Ishikawa (cell line): ENCODE measurements around the gene CIDEC.

ENCODE experiments used
- CEBPB ChIP-seq: IDR thresholded peaks from 2 replicates; pipeline ENCODE4 v1.6.1; 2012
- CREB1 ChIP-seq: IDR thresholded peaks from 2 replicates; pipeline ENCODE4 v1.6.1; 2012; ENCODE audit warnings: low read depth
- EGR1 ChIP-seq: IDR thresholded peaks from 2 replicates; pipeline ENCODE4 v1.6.1; 2012
- EP300 ChIP-seq: IDR thresholded peaks from 2 replicates; pipeline ENCODE4 v1.6.1; 2012; ENCODE audit warnings: borderline replicate concordance
- FOXM1 ChIP-seq: IDR thresholded peaks from 2 replicates; pipeline ENCODE4 v1.6.1; 2012; ENCODE audit warnings: low read depth, borderline replicate concordance
- NFIC ChIP-seq: IDR thresholded peaks from 2 replicates; pipeline ENCODE4 v1.6.1; 2012
- RAD21 ChIP-seq: IDR thresholded peaks from 2 replicates; pipeline ENCODE4 v1.6.1; 2012; ENCODE audit warnings: low read depth
- TAF1 ChIP-seq: IDR thresholded peaks from 2 replicates; pipeline ENCODE4 v1.6.1; 2012; ENCODE audit warnings: low read depth, mild to moderate bottlenecking
- TCF12 ChIP-seq: IDR thresholded peaks from 2 replicates; pipeline ENCODE4 v1.6.1; 2012; ENCODE audit warnings: low read depth
- TEAD4 ChIP-seq: IDR thresholded peaks from 2 replicates; pipeline ENCODE4 v1.6.1; 2012
- YY1 ChIP-seq: IDR thresholded peaks from 2 replicates; pipeline ENCODE4 v1.6.1; 2012; ENCODE audit warnings: low read depth
- ZBTB7A ChIP-seq: IDR thresholded peaks from 2 replicates; pipeline ENCODE4 v1.6.1; 2012; ENCODE audit warnings: low read depth
- TF ChIP-seq, protein P1 (sequence below): IDR thresholded peaks from 2 replicates; pipeline ENCODE4 v1.6.1; 2012
- TF ChIP-seq, protein P2 (sequence below): IDR thresholded peaks from 2 replicates; pipeline ENCODE4 v1.6.1; 2012
- TF ChIP-seq, protein P3 (sequence below): IDR thresholded peaks from 2 replicates; pipeline ENCODE4 v1.6.1; 2012; ENCODE audit warnings: low read depth, mild to moderate bottlenecking

Gene CIDEC

DNA sequence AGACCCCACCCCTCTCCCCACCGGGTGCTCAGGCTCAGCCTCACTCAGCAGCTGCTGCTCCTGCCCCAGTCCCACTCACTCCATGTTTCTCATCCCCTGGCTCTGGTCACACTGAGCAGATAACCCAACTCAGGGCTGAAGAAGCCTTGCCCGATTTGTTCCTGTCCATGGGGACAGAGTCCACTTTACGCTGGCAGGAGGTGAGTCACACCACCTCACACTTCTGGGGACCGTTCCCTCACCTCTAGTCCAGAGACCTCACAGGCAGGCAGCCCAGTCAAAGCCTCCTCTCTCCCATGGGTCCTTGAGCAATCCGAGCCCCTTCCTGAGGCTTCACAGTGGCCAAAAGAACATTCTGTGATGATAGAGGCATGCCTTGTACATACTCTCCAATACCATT lies 1.4 kb downstream of the CIDEC start:
- TF ChIP-seq, protein P1, sequence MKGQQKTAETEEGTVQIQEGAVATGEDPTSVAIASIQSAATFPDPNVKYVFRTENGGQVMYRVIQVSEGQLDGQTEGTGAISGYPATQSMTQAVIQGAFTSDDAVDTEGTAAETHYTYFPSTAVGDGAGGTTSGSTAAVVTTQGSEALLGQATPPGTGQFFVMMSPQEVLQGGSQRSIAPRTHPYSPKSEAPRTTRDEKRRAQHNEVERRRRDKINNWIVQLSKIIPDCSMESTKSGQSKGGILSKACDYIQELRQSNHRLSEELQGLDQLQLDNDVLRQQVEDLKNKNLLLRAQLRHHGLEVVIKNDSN, result no peak
- TF ChIP-seq, protein P2, sequence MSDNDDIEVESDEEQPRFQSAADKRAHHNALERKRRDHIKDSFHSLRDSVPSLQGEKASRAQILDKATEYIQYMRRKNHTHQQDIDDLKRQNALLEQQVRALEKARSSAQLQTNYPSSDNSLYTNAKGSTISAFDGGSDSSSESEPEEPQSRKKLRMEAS, result no peak
- TF ChIP-seq YY1 (no peak), CEBPB (no peak), ZBTB7A (no peak), TEAD4 (no peak), FOXM1 (no peak), RAD21 (no peak), CREB1 (no peak), EGR1 (no peak)
- TF ChIP-seq, protein P3, sequence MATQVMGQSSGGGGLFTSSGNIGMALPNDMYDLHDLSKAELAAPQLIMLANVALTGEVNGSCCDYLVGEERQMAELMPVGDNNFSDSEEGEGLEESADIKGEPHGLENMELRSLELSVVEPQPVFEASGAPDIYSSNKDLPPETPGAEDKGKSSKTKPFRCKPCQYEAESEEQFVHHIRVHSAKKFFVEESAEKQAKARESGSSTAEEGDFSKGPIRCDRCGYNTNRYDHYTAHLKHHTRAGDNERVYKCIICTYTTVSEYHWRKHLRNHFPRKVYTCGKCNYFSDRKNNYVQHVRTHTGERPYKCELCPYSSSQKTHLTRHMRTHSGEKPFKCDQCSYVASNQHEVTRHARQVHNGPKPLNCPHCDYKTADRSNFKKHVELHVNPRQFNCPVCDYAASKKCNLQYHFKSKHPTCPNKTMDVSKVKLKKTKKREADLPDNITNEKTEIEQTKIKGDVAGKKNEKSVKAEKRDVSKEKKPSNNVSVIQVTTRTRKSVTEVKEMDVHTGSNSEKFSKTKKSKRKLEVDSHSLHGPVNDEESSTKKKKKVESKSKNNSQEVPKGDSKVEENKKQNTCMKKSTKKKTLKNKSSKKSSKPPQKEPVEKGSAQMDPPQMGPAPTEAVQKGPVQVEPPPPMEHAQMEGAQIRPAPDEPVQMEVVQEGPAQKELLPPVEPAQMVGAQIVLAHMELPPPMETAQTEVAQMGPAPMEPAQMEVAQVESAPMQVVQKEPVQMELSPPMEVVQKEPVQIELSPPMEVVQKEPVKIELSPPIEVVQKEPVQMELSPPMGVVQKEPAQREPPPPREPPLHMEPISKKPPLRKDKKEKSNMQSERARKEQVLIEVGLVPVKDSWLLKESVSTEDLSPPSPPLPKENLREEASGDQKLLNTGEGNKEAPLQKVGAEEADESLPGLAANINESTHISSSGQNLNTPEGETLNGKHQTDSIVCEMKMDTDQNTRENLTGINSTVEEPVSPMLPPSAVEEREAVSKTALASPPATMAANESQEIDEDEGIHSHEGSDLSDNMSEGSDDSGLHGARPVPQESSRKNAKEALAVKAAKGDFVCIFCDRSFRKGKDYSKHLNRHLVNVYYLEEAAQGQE, result no peak

DNA sequence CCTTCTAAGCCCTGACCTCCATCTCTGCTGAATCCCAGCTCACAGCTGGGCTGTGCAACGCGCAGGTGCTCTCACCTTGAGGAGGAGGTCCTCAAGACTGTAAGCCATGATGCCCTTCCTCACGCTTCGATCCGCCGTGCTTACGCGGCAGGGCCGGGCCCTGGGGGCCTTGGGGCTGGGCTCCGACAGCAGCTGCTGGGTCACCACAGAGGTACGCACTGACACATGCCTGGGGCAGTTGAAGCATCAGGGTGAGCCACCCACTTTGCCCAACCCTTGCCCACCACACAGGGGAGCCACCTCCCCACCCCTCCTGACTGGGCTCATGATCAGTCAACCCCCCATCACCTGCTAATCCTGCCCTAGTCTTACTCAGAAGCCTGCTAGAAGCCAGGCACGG lies 3.1 kb downstream of the CIDEC start:
- TF ChIP-seq CEBPB (no peak), EP300 (no peak), RAD21 (no peak), TEAD4 (no peak), TCF12 (no peak), YY1 (no peak), CREB1 (no peak), FOXM1 (no peak), TAF1 (no peak), EGR1 (no peak), NFIC (no peak)
- TF ChIP-seq, protein P2, result no peak

DNA sequence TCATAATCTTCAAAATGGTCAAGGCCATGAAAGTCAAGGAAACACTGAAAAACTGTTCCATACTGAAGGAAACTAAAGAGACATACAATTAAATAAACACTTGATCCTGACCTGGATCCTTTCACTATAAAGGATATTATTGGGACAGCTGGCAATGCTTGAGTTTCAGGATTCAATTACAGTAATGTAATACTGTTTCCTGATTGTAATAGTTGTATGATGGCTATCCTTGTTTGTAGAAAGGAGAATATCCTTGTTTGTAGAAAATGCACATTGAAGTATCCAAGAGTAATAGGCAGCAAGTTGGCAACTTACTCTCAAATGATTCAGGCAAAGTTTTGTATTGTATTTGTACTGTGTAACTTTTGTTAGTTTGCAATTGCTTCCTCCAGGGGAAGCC lies 4.6 kb downstream of the CIDEC start:
- no peak for TF ChIP-seq FOXM1
- TF ChIP-seq TCF12, result no peak
- TF ChIP-seq RAD21, result no peak
- TF ChIP-seq TAF1, result no peak
- TF ChIP-seq ZBTB7A, result no peak
- TF ChIP-seq NFIC, result no peak
- TF ChIP-seq EP300, result no peak

DNA sequence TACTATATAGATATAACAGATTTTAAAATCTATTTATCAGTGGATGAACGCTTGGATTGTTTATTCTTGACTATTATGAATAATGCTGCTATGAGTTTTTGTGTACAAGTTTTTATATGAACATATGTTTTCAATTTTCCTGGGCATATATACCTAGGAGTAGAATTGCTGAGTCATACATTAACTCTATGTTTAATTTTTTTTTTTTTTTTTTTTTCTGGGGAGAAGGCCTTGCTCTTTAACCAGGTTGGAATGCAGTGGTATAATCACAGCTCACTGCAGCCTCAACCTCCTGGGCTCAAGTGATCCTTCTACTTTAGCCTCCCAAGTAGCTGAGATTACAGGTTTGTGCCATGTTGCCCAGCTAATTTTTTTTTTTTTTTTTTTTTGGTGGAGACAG lies 9.1 kb downstream of the CIDEC start:
- TF ChIP-seq RAD21 (no peak), YY1 (no peak), EGR1 (no peak), TAF1 (no peak), NFIC (no peak), FOXM1 (no peak), TEAD4 (no peak)
- TF ChIP-seq, protein P3, result no peak
- TF ChIP-seq, protein P2, result no peak

DNA sequence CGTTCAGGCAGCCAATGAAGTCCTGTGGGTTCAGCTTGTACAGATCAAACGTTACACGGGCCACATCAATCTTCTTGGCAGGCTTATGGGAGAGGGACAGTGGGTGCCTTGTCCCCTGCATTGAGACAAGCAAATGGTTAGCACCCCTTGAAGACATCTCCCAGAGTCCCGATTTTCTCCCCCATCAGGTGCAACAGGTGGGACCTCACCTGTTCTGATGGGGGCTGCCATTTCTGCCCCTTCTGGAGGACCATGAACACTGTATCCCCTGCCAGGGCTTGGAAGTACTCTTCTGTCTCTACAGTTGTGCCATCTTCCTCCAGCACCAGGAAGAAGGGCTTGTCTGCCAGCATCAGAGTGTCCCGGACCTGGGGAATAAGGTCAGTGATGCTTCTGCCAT lies 10.1 kb downstream of the CIDEC start:
- no peak for TF ChIP-seq CREB1
- TF ChIP-seq, protein P1, result no peak
- TF ChIP-seq EGR1, result no peak

DNA sequence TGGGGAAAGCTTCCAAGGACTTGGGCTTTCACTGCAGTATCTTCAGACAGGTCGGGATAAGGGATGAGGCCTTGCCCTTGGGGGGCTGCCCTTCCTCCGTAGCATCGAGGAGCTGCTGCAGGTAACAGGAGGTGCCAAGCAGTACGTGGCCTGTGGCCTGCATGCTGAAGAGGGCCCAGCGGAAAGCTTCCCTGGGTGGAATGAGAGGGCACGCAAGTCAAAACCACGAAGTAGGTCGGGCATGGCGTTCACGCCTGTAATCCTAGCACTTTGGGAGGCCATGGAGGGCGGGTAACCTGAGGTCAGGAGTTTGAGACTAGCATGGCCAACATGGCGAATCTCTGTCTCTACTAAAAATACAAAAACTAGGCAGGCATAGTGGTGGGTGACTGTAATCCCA lies 12.9 kb downstream of the CIDEC start:
- TF ChIP-seq CREB1, result no peak
- TF ChIP-seq, protein P3, result no peak
- TF ChIP-seq RAD21, result no peak
- no peak for TF ChIP-seq NFIC
- no peak for TF ChIP-seq TEAD4
- TF ChIP-seq, protein P1, result no peak
- TF ChIP-seq TCF12, result no peak
- TF ChIP-seq EGR1, result no peak
- no peak for TF ChIP-seq ZBTB7A
- no peak for TF ChIP-seq TAF1
- TF ChIP-seq EP300, result no peak
- TF ChIP-seq YY1, result no peak
